Neural progenitor cell (in vitro differentiated cells): ENCODE measurements around the gene ARL15.

Source experiments
- EZH2 ChIP-seq: fragments of 200-600 bp; sonication (generic); IDR thresholded peaks from 2 replicates; pipeline ENCODE4 v1.6.1; 2017; ENCODE audit warnings: antibody characterized with exemption, mild to moderate bottlenecking, moderate library complexity
- TF ChIP-seq, protein P1 (sequence below): fragments of 200-600 bp; sonication (generic); IDR thresholded peaks from 2 replicates; pipeline ENCODE4 v1.5.1; 2017; ENCODE audit warnings: antibody characterized with exemption, mild to moderate bottlenecking

GRCh38 chr5:54194318-54194717 lies 116.1 kb downstream of the ARL15 start:
- TF ChIP-seq, protein P1, sequence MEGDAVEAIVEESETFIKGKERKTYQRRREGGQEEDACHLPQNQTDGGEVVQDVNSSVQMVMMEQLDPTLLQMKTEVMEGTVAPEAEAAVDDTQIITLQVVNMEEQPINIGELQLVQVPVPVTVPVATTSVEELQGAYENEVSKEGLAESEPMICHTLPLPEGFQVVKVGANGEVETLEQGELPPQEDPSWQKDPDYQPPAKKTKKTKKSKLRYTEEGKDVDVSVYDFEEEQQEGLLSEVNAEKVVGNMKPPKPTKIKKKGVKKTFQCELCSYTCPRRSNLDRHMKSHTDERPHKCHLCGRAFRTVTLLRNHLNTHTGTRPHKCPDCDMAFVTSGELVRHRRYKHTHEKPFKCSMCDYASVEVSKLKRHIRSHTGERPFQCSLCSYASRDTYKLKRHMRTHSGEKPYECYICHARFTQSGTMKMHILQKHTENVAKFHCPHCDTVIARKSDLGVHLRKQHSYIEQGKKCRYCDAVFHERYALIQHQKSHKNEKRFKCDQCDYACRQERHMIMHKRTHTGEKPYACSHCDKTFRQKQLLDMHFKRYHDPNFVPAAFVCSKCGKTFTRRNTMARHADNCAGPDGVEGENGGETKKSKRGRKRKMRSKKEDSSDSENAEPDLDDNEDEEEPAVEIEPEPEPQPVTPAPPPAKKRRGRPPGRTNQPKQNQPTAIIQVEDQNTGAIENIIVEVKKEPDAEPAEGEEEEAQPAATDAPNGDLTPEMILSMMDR = no peak
- TF ChIP-seq EZH2 = no peak
